Stimulated activated CD8-positive, alpha-beta memory T cell treated with anti-CD3 and anti-CD28 coated beads, Interleukin-4, amount 100 ng/mL, for 24 hours (primary cell): ENCODE data around the gene CDC26.
"Not testable (repeated sequence)": the region's sequence is repeated elsewhere in the genome, so short reads cannot be mapped to it uniquely, and the experiment has no call there.

Experiments used
- DNase-seq: peaks from one replicate; pipeline ENCODE4 v3.0.0-alpha.2; 2020; ENCODE audit warnings: low read depth

Gene CDC26

DNA sequence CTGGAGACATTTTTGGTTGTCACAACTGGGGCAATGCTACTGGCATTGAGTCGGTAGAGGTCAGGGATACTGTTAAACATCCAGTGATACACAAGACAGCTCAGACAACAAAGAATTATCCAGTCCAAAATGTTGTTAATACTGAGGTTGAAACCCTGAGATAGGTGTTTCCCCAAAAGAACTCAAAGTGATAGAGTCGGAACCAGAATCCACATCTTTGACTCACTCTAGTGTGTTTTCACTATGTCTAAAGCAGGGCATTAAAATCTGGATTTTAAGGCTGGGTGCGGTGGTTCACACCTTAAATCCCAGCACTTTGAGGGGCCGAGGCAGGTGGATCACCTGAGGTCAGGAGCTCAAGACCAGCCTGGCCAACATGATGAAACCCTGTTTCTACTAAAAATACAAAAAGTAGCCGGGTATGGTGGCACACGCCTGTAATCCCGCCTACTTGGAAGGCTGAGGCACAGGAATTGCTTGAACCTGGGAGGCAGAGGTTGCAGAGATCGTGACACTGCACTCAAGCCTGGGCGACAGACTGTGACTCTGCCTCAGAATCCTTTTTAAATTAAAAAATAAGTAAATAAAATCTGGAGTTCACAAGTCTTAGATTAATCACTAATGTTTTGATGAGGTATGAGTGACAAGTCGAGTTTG lies 37.0 kb downstream of the CDC26 start:
- no peak for DNase-seq

DNA sequence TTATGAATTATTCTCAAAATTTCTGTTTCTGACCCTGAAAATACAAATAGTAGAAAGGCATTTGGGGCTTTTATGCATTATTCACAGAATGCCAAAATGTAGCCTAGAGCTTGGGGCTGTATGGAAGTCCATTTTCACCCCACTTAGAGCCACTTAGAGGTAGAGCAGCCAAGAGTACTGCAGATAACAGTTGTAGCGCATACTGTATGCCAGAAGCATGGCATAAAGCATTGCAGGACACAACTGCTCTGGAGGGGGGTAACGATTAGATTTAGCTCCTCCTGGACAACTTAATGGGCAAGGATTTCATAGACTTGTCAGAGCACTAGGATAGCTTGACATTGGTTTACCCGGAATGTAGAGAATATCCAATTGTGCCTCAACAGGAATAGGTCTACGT lies 38.3 kb downstream of the CDC26 start:
- DNase-seq = no peak

DNA sequence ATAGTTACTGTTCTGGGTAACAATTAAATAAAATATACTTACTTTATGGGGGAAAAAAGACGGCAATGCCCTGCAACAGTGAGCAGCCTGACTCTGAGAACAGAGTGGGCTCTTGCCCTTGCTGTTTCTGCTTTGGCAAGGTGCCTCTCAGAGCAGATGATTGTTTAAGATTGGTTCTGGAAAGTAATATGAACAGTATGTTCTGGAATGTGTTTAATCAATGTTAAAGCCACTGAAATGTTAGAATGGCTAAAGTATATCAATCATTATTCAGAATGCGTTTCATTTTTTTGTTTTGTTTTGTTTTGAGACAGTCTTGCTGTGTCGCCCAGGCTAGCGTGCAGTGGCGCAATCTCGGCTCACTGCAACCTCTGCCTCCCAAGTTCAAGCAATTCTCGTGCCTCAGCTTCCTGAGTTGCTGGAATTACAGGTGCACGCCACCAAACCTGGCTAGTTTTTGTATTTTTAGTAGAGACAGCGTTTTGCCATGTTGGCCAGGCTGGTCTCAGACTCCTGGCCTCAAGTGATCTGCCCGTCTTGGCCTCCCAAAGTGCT lies 39.6 kb downstream of the CDC26 start:
- DNase-seq = not testable (repeated sequence)

DNA sequence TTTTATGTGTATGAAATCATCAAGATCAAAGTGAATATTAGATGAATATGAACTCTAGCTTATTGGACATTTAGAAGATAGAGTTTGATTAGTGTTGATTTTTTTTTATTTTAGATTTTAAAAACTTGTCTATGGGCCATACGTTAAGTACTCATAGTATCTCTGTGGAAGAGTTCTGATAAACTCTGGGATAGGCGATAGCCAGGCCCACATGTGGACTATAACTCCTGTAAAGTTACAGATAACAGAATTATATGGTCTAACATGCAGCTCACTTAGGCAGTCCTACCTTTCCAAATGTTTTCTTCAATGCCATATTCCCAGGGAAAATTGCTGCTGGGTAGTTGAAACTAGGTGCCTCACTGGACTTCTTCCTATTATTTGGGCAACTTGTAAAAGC lies 43.7 kb downstream of the CDC26 start:
- DNase-seq = no peak

DNA sequence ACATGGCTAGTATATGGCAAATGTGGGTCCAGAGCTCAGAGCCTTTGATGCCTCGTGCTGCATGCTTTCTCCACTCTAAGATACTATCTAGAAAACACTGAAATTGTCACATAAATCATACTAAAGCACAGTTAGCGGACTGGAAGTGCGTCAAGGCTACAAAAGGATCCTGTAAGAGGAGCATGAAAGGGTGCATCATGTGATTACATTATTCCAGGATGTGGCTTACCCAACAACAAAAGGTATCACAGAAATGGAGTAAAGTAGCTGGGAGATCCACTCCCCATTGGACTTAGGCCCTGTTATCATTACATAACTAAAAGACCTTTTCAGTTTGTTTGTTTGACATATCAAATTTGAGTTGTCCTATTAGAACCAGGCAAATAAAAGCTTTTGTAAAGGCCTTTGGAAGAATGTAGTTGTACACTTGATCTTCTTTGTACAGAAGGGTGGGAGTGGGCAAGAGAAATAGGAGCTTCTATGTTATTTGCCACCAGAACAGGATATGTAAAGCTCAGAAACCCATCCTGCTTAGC lies 47.2 kb downstream of the CDC26 start:
- no peak for DNase-seq

DNA sequence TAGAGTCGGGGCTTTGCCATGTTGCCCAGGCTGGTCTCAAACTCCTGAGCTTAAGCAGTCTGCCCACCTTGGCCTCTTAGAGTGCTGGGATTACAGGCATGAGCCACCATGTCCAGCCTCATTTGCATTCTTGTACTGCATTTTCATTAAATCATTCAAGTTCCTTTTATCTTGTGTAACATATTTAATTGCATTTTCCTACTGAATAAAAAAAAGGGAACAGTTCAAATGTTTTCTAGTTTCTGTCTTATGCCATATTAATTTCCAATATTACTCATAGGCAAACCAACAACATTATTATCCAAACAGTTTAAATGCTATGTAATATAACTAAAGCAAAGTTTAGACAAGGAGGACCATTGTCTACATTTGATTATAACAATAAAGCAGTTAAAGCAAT lies 47.9 kb downstream of the CDC26 start:
- no peak for DNase-seq

DNA sequence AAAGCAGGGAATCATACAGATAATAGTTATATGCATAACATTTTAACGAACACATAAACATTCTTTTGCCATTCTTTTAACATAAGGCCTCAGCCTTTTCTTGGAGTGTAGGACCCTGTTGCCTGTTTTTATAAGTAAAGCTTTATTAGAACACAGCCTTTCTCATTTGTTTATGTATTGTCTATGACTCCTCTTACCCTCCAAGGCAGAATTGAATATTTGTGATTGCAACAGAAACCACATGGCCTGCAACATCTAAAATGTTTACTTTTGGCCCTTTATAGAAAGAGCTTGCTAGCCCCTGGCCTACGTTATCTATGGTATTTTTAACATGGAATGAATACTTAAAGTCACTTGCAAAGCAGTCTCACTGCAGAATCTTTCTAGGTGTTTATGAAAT lies 51.4 kb downstream of the CDC26 start:
- no peak for DNase-seq

DNA sequence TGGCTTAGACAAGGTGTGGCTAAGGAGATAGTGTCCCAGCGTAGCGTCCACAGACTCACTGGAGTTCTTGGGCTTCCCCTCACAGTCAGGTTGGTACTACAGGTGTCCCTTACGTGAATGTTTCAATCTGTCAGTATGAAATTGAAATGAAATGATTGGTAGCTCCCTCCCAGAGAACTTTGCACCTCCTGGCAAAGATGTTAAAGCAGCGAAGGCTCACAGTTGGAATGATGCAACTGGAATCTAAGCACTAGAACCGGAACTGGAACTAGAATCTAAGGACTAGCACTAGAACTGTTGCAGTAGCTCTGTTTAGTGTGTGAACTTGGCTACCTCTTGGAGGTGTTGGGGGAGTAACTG lies 52.9 kb downstream of the CDC26 start:
- no peak for DNase-seq

DNA sequence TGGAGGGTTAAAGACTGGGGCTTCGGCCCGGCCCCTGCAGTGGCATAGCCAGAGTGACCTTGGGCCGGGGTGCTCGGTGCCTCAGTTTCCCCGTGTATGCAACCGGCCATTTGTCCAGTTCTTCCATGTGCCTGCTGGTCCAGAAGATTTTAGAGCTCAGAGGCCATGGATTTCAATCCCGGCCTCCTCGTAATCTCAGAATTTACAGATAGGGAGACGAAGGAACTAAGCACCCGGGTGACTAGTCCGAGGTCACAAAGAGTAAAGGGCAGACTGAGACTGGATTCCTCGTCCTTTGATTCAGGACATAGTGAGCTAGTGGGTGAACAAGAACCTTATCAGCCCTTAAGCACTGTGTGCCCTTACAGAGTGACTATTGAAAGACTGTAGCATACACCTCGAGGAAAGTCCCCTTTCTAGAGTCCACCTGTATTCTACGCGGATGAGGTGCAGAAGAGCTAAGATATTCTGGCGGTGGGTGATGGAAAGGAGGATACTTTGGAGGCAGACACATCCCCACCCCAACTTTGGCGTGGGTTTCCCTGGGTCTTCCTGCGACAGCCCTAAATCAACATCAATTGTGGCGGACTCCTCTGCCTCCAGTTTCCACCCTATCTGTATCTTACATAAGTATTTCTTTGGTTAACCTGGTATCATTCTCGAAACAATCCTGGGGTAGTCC lies 53.4 kb downstream of the CDC26 start:
- no peak for DNase-seq

DNA sequence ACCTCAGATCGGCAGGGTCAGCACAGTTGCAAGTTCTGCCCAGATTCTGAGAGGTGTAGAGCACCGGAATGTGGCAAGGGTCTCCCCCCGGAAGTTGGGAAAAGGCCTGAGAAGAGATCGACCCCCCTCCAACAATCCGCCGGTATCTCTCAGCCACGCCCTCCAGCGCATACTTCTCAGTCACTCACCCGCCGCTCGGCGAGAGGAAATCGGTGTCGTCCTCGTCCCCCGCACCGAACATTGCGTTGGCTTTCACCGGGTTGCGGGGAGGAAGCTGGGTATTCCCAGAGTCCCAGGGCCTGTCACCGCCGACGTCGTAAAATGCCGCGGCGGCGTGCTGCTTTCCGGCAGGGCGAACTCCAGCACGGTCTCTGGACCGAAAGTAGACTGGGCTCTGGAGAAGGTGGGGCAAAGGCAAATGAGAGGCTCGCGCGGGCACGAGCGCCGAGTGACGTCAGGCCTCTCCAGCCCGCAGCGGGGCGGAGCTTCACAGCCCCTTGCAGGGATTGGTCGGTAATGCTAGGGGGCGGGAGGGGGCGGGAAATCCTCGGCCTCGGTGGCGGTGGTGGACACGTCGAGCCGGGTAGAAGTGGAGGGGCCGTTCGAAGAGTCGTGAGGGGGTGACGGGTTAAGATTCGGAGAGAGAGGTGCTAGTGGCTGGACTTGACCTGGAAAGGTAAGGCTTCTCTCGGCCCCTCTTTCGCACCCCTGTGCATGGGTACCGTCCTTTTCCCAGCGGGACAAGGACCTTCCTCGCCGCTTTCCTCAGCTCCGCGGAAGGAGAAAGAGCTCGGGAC lies 54.2 kb downstream of the CDC26 start, which contains the start of the genes FKBP15 and SLC31A1:
TSS of gene FKBP15 (minus strand) at position 275 of the 797 bp plus-strand sequence. CDS start at position 241, 34 bp downstream.
TSS of gene SLC31A1 (plus strand) at position 542 of the 797 bp plus-strand sequence. CDS start 34,605 bp downstream, outside the sequence.
- DNase-seq = peak; percentile 95

DNA sequence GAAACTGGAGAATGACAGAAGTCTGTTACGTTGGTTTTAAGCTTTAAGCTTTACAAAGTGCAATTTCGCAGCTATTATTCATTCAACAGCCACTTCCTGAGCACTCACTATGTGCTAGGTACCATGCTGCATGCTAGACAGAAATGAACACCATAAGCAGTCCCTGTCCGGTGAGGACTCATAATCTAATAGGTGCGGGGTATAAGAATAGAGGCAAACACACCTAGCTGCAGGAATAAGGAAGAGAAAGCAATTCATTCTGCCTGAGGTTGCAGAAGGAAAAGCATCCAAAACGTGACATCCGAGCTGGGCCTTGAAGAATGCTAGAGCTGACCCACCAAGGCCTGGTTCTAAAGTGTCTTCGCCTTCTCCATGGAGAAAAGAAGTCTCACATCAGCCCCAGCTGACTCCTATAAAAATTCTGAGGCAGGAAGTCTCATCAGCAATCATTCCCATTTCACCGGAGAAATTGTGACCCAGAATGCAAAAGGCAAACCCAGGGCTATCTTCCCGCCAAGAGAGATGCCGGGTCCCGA lies 54.8 kb downstream of the CDC26 start:
- DNase-seq = no peak

DNA sequence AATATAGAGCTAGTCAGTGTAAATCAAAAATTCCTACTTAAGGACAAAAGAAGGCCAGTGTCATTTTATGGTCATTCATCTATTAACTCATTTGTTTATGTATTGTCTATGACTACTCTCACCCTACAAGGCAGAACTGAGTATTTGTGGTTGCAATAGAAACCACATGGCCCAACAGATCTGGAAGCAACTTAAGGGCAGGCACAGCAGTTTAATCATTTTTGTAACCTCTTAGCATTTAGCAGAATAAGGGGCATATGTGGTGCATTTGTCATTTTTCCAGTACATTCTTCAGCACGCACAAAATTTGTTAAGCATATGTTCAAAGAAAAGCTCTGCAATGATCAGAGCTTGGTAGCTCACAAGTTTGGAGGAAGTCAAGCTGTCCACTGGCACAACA lies 55.4 kb downstream of the CDC26 start:
- DNase-seq = no peak

DNA sequence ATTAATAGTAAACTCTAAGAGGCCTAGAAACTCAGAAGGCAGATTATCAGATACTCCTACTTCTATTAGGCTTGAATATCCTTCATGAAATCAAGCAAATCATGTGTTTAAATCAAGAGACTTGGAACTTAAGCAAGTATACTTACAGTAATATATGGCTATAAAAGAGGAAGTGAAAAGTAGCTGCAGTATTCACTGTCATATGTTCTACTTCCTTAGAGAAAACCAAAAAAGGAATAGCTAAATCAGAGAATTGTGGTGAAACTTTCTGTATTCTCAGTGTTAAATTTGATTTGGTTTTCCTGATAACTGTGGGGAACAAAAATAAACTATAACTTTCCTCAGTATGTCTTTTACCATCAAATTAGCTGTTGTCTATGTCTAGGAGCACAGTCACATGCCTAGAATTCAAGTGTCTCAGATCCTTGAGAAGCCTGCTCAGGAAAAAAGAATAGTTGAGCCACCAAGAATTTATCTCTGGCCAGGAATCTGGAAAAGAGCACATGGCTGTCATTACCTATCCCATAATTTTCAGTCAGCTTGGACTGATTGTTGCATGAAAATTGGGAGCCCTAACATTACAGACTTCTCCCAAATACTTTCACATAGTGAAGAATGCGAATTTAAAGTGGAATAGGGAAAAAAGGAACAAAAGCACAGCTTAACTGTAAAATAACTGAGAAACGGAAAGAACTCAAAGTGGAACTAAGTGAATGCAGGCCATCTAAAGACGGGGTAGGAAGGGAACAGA lies 56.0 kb downstream of the CDC26 start:
- DNase-seq = no peak
